Measurements from ENCODE around the gene RGS10. TPM values are rescaled to one million over a fixed set of nuclear protein-coding genes. Genes with fewer than 3 reads are reported as not detected.

The RGS10 gene
- total RNA-seq, 1 experiment from 2014 or later, result 22.6 TPM

DNA sequence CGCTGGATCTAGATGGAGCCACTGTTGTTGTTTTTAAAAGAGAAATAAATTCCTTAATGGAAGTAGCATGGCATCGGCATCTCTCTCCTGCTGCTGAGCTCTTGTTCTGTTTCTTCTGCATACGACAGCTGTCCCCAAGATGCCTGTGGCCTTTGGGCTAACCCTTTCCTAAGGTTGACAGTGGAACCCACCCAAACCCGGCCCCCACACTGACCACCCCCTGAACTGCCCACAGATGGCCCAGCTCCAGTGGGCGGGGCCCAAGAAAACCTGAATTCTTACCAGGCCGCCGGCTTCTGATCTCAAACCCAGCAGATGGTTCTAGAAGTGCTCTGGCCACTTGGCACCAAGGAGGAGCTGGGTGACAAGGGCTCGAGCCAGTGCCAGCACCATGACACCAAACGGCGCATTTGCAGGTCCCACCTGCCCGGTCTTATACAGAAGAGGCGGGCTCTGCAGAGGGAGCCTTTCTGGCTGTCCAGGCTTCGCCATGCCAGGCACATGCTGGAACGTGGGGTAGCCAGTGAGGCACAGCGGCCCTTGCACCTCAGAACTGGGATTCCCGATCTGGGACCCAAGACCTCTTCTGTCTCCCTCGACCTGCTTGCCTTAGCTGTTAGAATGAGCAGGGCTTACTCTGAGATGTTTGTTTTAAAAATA is 82.7 kb downstream of the RGS10 start (continued):
- TF ChIP-seq FOXP4 (CRISPR knock-in tag; IDR thresholded peaks at IDR 0.05), result no peak

DNA sequence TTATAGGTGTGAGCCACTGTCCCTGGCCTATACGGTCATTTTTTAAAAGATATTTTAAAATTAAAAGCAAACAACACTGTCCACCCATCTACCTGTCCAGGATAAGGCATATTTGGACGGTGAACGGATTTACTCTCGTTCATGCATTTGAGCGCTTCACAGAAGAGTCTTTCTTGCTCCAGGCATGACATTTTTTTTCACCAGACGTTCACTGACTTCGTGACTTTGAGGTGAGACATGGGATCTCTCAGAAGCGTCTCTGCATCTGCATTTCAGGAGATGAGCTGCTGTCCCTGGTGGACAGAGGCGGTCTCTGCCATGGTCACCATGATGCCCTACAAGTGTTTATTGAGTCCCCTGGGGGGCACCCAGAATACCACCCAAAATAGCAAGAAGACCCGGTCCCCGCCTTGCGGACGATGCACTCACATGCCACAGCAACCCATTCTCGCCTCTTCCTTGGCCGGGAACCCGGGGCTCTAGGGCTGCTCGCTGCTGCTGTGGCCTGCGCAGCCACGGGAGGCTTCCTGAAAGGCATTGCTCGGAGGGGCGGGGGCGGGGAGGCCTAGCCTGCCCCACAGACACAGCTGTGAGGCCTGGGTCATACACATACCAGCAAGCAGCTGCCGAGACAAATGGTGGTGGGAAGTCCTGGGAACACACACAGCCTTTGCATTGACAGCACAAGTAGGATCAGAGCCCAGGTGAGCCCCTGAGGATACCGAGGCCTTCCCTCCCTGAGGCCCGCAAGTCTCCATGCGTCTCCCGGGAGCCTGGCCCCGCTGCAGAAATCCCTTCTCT is 84.4 kb downstream of the RGS10 start:
- Mint-ChIP-seq H3K36me3 (peaks cover 3% of the 10 kb centered on the region), H3K4me1 (peaks cover 7% of the 10 kb centered on the region; the same call in 1 of the 2 replicates), H3K27ac (no peak overlapping the region), H3K4me3 (no peak overlapping the region), H3K9me3 (peaks cover 11% of the 10 kb centered on the region), H3K27me3 (ENCODE audit: low read depth) (no peaks in the 10 kb centered on the region)
- no peak for DNase-seq (ENCODE audit: low spot score)
- ChIA-PET CTCF (interaction anchor here (0.7 to 3.6 kb wide), 6 partner anchors 9 to 260 kb away, joined by 3 to 23 read pairs (median 6); no protein-coding TSS in a partner anchor), POLR2A (interaction anchor here (0.6 kb wide), 1 partner anchor 35 kb away, joined by 4 read pairs; no protein-coding TSS in a partner anchor)
- no peak; the same call in 1 of the 2 replicates for ATAC-seq
- TF ChIP-seq TCF7 (CRISPR knock-in tag; IDR thresholded peaks at IDR 0.05; ENCODE audit: low read depth) (no peak), E2F4 (CRISPR knock-in tag; IDR thresholded peaks at IDR 0.05; ENCODE audit: borderline replicate concordance, low read depth) (no peak), USF2 (CRISPR knock-in tag; IDR thresholded peaks at IDR 0.05) (no peak), ZBTB43 (CRISPR knock-in tag; IDR thresholded peaks at IDR 0.05) (no peak), ZNF138 (CRISPR knock-in tag; conservative IDR thresholded peaks at IDR 0.05) (no peak), NFE2L1 (CRISPR knock-in tag; IDR thresholded peaks at IDR 0.05) (no peak), OVOL2 (CRISPR knock-in tag; IDR thresholded peaks at IDR 0.05; ENCODE audit: borderline replicate concordance) (no peak), IRF2 (CRISPR knock-in tag; IDR thresholded peaks at IDR 0.05; ENCODE audit: borderline replicate concordance, low read depth) (no peak), ZNF232 (CRISPR knock-in tag; IDR thresholded peaks at IDR 0.05) (no peak), ATF1 (CRISPR knock-in tag; IDR thresholded peaks at IDR 0.05) (no peak), STAT6 (CRISPR knock-in tag; conservative IDR thresholded peaks at IDR 0.05; ENCODE audit: low read depth) (no peak), FOXP1 (CRISPR knock-in tag; IDR thresholded peaks at IDR 0.05; ENCODE audit: borderline replicate concordance) (no peak), ARID4B (CRISPR knock-in tag; IDR thresholded peaks at IDR 0.05; ENCODE audit: borderline replicate concordance) (no peak), HMGXB4 (CRISPR knock-in tag; IDR thresholded peaks at IDR 0.05) (no peak)
- TF ChIP-seq, protein P1, sequence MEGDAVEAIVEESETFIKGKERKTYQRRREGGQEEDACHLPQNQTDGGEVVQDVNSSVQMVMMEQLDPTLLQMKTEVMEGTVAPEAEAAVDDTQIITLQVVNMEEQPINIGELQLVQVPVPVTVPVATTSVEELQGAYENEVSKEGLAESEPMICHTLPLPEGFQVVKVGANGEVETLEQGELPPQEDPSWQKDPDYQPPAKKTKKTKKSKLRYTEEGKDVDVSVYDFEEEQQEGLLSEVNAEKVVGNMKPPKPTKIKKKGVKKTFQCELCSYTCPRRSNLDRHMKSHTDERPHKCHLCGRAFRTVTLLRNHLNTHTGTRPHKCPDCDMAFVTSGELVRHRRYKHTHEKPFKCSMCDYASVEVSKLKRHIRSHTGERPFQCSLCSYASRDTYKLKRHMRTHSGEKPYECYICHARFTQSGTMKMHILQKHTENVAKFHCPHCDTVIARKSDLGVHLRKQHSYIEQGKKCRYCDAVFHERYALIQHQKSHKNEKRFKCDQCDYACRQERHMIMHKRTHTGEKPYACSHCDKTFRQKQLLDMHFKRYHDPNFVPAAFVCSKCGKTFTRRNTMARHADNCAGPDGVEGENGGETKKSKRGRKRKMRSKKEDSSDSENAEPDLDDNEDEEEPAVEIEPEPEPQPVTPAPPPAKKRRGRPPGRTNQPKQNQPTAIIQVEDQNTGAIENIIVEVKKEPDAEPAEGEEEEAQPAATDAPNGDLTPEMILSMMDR (IDR thresholded peaks at IDR 0.05), result no peak

Measured in WTC11 (cell line).